B cell (primary cell): Measurements from ENCODE around the gene INTU. TPM values are rescaled to one million over a fixed set of nuclear protein-coding genes. Genes with fewer than 3 reads are reported as not detected.

ENCODE experiments used
- ATAC-seq: fragments of 200-7000 bp; cut with Tn5 transposase; one replicate; pipeline ENCODE4 v1.10.0; 2021; ENCODE audit warnings: low read depth, mild to moderate bottlenecking, moderate number of reproducible peaks, moderate library complexity
- CTCF ChIA-PET: fragments of 350-600 bp; sonication (Branson Sonifier 250); formaldehyde crosslinking; loops from one replicate; lab custom pipeline; 2021; ENCODE audit warnings: antibody characterized with exemption, inconsistent platforms; lab: Charles Lee
- POLR2A ChIA-PET: fragments of 350-600 bp; sonication (Branson Sonifier 250); formaldehyde crosslinking; loops from one replicate; lab custom pipeline; 2021; ENCODE audit warnings: antibody characterized with exemption; lab: Charles Lee
- DNase-seq: peaks from one replicate; pipeline ENCODE4 v3.0.0; 2013
- H2AFZ ChIP-seq: 2 replicates; pipeline ENCODE4 v1.6.1; 2012; ENCODE audit warnings: mild to moderate bottlenecking, low read depth, low read length; ENCODE audit not compliant: insufficient read depth, poor library complexity, severe bottlenecking
- H3K27ac ChIP-seq, 2 donors: 1 replicate in 1 of 2; 2 replicates in 1 of 2; pipeline ENCODE4 v1.5.1; 2012 to 2013; ENCODE audit warnings: low read length in 2 of 2, mild to moderate bottlenecking in 2 of 2, moderate library complexity in 1 of 2
- H3K27me3 ChIP-seq, 4 experiments: fragments of 200-600 bp in 1 of 4; sonication (generic) in 1 of 4; replicated peaks in 1 of 4; 1 replicate in 2 of 4; 2 replicates in 2 of 4; pipeline versions ENCODE4 v1.6.1 to v1.7.0; 2013 to 2016; ENCODE audit warnings: low read length in 3 of 4, mild to moderate bottlenecking in 2 of 4, mixed read lengths in 1 of 4, moderate library complexity in 1 of 4; ENCODE audit not compliant: insufficient read depth in 4 of 4, control insufficient read depth in 3 of 4; ENCODE audit errors: control extremely low read depth in 1 of 4
- H3K36me3 ChIP-seq, 2 experiments: replicated peaks in 1 of 2; 1 replicate in 1 of 2; 2 replicates in 1 of 2; pipeline versions ENCODE4 v1.6.1 to v1.7.1; 2013; ENCODE audit warnings: low read length in 1 of 2; ENCODE audit not compliant: insufficient read depth in 2 of 2, control insufficient read depth in 1 of 2; ENCODE audit errors: control extremely low read depth in 1 of 2, extremely low read depth in 1 of 2
- H3K4me1 ChIP-seq, 2 donors: fragments of 200-600 bp in 1 of 2; sonication (generic) in 1 of 2; 1 replicate in 1 of 2; 2 replicates in 1 of 2; pipeline versions ENCODE4 v1.5.1 to v1.6.1; 2013 to 2017; ENCODE audit warnings: low read length in 2 of 2; ENCODE audit not compliant: control insufficient read depth in 2 of 2, insufficient read depth in 2 of 2
- H3K4me2 ChIP-seq: replicated peaks from 2 replicates; pipeline ENCODE3; 2012; ENCODE audit warnings: mild to moderate bottlenecking, low read depth, low read length; ENCODE audit not compliant: poor library complexity, severe bottlenecking
- H3K4me3 ChIP-seq, 5 experiments: fragments of 200-600 bp in 1 of 5; sonication (generic) in 1 of 5; 1 replicate in 3 of 5; 2 replicates in 2 of 5; pipeline versions ENCODE4 v1.5.1 to v1.7.0; 2011 to 2016; ENCODE audit warnings: low read length in 4 of 5, mild to moderate bottlenecking in 4 of 5, low read depth in 2 of 5, control low read depth in 1 of 5, moderate library complexity in 1 of 5; ENCODE audit not compliant: insufficient read depth in 1 of 5; ENCODE audit errors: control extremely low read depth in 1 of 5, extremely low read depth in 1 of 5
- H3K79me2 ChIP-seq: fragments of 200-600 bp; sonication (generic); one replicate; pipeline ENCODE4 v1.6.0; 2016; ENCODE audit warnings: low read length; ENCODE audit not compliant: control insufficient read depth, insufficient read depth
- H3K9ac ChIP-seq: fragments of 200-600 bp; sonication (generic); 2 replicates; pipeline ENCODE4 v1.6.1; 2017; ENCODE audit warnings: mild to moderate bottlenecking, low read length, moderate library complexity
- H3K9me3 ChIP-seq, 3 donors: one replicate each; pipeline versions ENCODE4 v1.6.1 to v1.7.1; 2013; ENCODE audit warnings: low read length in 2 of 3; ENCODE audit not compliant: control insufficient read depth in 2 of 3, insufficient read depth in 1 of 3; ENCODE audit errors: control extremely low read depth in 1 of 3
- H4K20me1 ChIP-seq: 2 replicates; pipeline ENCODE4 v1.6.0; 2012; ENCODE audit warnings: mild to moderate bottlenecking, low read length; ENCODE audit not compliant: insufficient read depth, control insufficient read depth, poor library complexity, severe bottlenecking
- H3K27ac Mint-ChIP-seq: one replicate; pipeline ENCODE4 v1.8.0; 2021; ENCODE audit warnings: mixed read lengths
- H3K27me3 Mint-ChIP-seq: one replicate; pipeline ENCODE4 v1.8.0; 2021; ENCODE audit warnings: mixed read lengths
- H3K4me1 Mint-ChIP-seq: one replicate; pipeline ENCODE4 v1.8.0; 2021; ENCODE audit warnings: mixed read lengths
- H3K4me3 Mint-ChIP-seq: one replicate; pipeline ENCODE4 v1.8.0; 2021; ENCODE audit warnings: mixed read lengths
- H3K9me3 Mint-ChIP-seq: one replicate; pipeline ENCODE4 v1.8.0; 2022; ENCODE audit warnings: mixed read lengths; ENCODE audit not compliant: insufficient read depth
- CTCF ChIP-seq: fragments of 200-600 bp; IDR thresholded peaks from one replicate; pipeline ENCODE4 v1.8.0; 2022; ENCODE audit warnings: antibody characterized with exemption, mild to moderate bottlenecking
- EZH2 ChIP-seq: IDR thresholded peaks from 2 replicates; pipeline ENCODE4 v1.6.1; 2012; ENCODE audit warnings: borderline replicate concordance, low read depth, mild to moderate bottlenecking, moderate library complexity, low read length; ENCODE audit not compliant: insufficient read depth, poor library complexity, severe bottlenecking
- WGBS: methylation state at CpG from one replicate; pipeline ENCODE4 v1.1.5; 2013; ENCODE audit warnings: missing lambda C conversion rate; ENCODE audit not compliant: insufficient coverage; 5-methylcytosine and 5-hydroxymethylcytosine counted together
- intact Hi-C: fragments of 100-400 bp; cut with micrococcal nuclease; formaldehyde crosslinking; loops from one replicate; pipeline ENCODE4 v1.10.0; 2022
- polyA plus RNA-seq: library from polyadenylated mRNA; depleted of rRNA; stranded (reverse); fragments of >200 nt; gene quantifications from 2 replicates; pipeline ENCODE4 v1.2.3, GENCODE V29; 2012
- total RNA-seq, 2 donors: library from RNA; stranded (reverse); fragments of 120-200 nt in 1 of 2; gene quantifications; 1 replicate in 1 of 2; 2 replicates in 1 of 2; pipeline versions ENCODE4 v1.2.3 to v1.2.4, GENCODE V29; 2013 to 2022

INTU gene
- total and polyA plus RNA-seq, 2 donors (not counting 1 experiment from before 2014, with no cell fraction given): not detected

- H3K27me3 ChIP-seq: no peaks in the 10 kb centered on the region
- H3K27me3 Mint-ChIP-seq: no peaks in the 10 kb centered on the region
- no peak overlapping the region for H3K27ac Mint-ChIP-seq
- ATAC-seq (no peak), DNase-seq (no peak)
- ChIA-PET POLR2A (no interaction called here), CTCF (no interaction called here)
- H3K4me1 Mint-ChIP-seq: no peaks in the 10 kb centered on the region
- peaks cover 3% of the 10 kb centered on the region for H3K9me3 Mint-ChIP-seq
- WGBS: no CpG with 5 or more reads among the region's 2 CpGs
- H3K4me3 ChIP-seq: no peak overlapping the region
- no peaks in the 10 kb centered on the region for H3K9me3 ChIP-seq
- intact Hi-C loops: no loop called here
- no peak overlapping the region for H2AFZ ChIP-seq
- no peak overlapping the region for H3K4me2 ChIP-seq
- H3K79me2 ChIP-seq: no peaks in the 10 kb centered on the region
- no peak overlapping the region for H3K9ac ChIP-seq
- H4K20me1 ChIP-seq: no peaks in the 10 kb centered on the region
- no peak overlapping the region for H3K4me3 Mint-ChIP-seq
- H3K36me3 ChIP-seq: no peaks in the 10 kb centered on the region
- H3K27ac ChIP-seq: no peak overlapping the region
- no peaks in the 10 kb centered on the region for H3K4me1 ChIP-seq
- TF ChIP-seq EZH2 (no peak), CTCF (no peak)
Observed at GRCh38 chr4:127668770-127669169, 36.0 kb downstream of the INTU start.

GRCh38 chr4:127669691-127670090 is 36.9 kb downstream of the INTU start:
- Mint-ChIP-seq H3K4me1 (no peaks in the 10 kb centered on the region), H3K9me3 (peaks cover 3% of the 10 kb centered on the region), H3K27me3 (no peaks in the 10 kb centered on the region), H3K27ac (no peak overlapping the region), H3K4me3 (no peak overlapping the region)
- H3K27ac ChIP-seq: no peak overlapping the region
- H3K9ac ChIP-seq: no peak overlapping the region
- CTCF ChIA-PET: no interaction called here
- DNase-seq (no peak), ATAC-seq (no peak)
- H3K27me3 ChIP-seq: no peaks in the 10 kb centered on the region
- H2AFZ ChIP-seq: no peak overlapping the region
- no peaks in the 10 kb centered on the region for H3K36me3 ChIP-seq
- H4K20me1 ChIP-seq: no peaks in the 10 kb centered on the region
- TF ChIP-seq EZH2 (no peak), CTCF (no peak)
- H3K4me2 ChIP-seq: no peak overlapping the region
- no peaks in the 10 kb centered on the region for H3K4me1 ChIP-seq
- H3K9me3 ChIP-seq: no peaks in the 10 kb centered on the region
- POLR2A ChIA-PET: no interaction called here
- H3K79me2 ChIP-seq: no peaks in the 10 kb centered on the region
- no CpG with 5 or more reads among the region's 1 CpG for WGBS
- no peak overlapping the region for H3K4me3 ChIP-seq
- intact Hi-C loops: no loop called here
